Brain microvascular endothelial cell (primary cell): ENCODE measurements around the gene PLK3.
"Not testable (repeated sequence)": the region's sequence is repeated elsewhere in the genome, so short reads cannot be mapped to it uniquely, and the experiment has no call there.

Experiments
- DNase-seq: peaks from one replicate; pipeline ENCODE4 v3.0.0-alpha.2; 2020
- H3K27ac ChIP-seq: fragments of 250-450 bp; sonication (Bioruptor Pico); 2 replicates; pipeline ENCODE4 v1.5.1; 2020; ENCODE audit warnings: mild to moderate bottlenecking, moderate library complexity
- H3K27me3 ChIP-seq: fragments of 250-450 bp; sonication (Bioruptor Pico); replicated peaks from 2 replicates; pipeline ENCODE4 v1.5.1; 2020; ENCODE audit warnings: mild to moderate bottlenecking
- H3K36me3 ChIP-seq: fragments of 250-450 bp; sonication (Bioruptor Pico); replicated peaks from 2 replicates; pipeline ENCODE4 v1.5.1; 2020; ENCODE audit warnings: mild to moderate bottlenecking
- H3K4me3 ChIP-seq: 2 replicates; pipeline ENCODE4 v1.5.1; 2011; ENCODE audit warnings: low read depth, mild to moderate bottlenecking, control low read depth, low read length, moderate library complexity
- CTCF ChIP-seq: IDR thresholded peaks from 2 replicates; pipeline ENCODE4 v1.5.1; 2011; ENCODE audit warnings: low read depth, mild to moderate bottlenecking, moderate library complexity, low read length, control low read depth, inconsistent platforms; ENCODE audit errors: missing control alignments
- in situ Hi-C: cut with HindIII; loops from 2 replicates; pipeline ENCODE4 v1.10.0; 2017; ENCODE audit warnings: low sequenced_read_pairs, low pct_ligation_motif_present

PLK3 gene

DNA sequence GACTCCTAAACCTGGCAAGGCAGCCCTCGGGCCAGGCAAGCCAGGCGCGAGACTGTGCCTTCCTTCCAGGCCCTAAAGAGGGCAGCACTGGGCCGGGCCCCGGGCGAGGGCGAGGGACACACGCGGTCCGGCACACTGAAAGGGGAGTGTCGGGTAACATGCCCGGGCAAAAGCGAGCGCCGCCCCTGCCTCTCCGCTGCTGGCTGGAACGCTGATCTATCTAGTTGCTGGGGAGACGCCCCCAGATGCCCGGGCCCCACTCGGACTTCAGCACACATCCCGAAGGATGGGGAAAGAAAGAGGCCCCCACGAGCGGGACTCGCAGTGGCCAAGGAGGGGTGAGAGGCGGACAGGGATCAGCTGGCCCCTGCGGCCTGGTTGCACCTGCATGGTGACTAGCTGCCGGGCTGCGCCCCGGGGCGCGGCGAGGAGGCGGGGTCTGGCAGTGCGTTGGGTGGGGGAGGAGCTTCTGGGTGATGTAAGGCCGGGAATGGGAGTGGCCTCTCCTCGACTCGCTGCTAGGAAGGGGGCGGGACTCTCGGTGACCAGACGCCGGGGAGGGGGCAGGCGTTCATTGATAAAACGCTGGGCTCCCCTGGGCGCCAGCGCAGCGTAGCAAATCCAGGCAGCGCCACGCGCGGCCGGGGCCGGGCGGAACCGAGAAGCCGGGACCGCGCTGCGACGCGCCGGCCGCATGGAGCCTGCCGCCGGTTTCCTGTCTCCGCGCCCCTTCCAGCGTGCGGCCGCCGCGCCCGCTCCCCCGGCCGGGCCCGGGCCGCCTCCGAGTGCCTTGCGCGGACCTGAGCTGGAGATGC, at the start of gene PLK3:
Gene PLK3 (plus strand): TSS at position 608 of the 815 bp plus-strand sequence. CDS start 87 bp downstream, at position 695.
- H3K4me3 ChIP-seq, result peak within 1 kb of the TSS; percentile 88
- peak; percentile 96 for DNase-seq
- in situ Hi-C loops, result no loop called here

DNA sequence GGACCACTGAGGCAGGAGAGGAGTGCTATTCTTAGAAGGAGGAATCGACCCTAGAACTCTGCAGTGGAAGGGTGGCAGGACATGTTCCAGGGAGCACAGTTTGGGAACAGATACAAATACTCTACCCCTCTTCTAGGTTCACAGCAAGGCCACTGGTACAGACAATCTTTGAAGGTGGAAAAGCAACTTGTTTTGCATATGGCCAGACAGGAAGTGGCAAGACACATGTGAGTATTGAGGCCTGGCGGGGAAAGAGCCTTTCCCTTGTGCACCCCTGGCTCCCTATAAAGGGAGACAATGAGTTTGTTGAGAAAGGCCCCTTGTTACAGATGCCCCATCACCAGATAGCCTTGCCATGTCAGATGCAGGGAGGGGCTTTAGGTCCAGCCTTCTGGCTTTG, 42.8 kb upstream of the PLK3 start:
- H3K4me3 ChIP-seq, result no peak overlapping the region
- no peak for DNase-seq
- peaks cover 9% of the 10 kb centered on the region for H3K36me3 ChIP-seq
- TF ChIP-seq CTCF, result no peak
- in situ Hi-C loops, result no loop called here
- no peaks in the 10 kb centered on the region for H3K27me3 ChIP-seq
- no peak overlapping the region for H3K27ac ChIP-seq

More for the DNA sequence above, at the start of gene PLK3:
- H3K27ac ChIP-seq, result peak within 1 kb of the TSS; percentile 83
- H3K27me3 ChIP-seq, result no peaks in the 10 kb centered on the region
- peak; percentile 94 for TF ChIP-seq CTCF
- H3K36me3 ChIP-seq, result peaks cover 34% of the 10 kb centered on the region

- Histone ChIP-seq H3K27me3 (no peaks in the 10 kb centered on the region), H3K27ac (no peak overlapping the region), H3K36me3 (peaks cover 9% of the 10 kb centered on the region), H3K4me3 (no peak overlapping the region)
- TF ChIP-seq CTCF, result no peak
- DNase-seq, result no peak
- in situ Hi-C loops, result no loop called here
Measured at GRCh38 chr1:44759077-44759476, 41.1 kb upstream of the PLK3 start.

DNA sequence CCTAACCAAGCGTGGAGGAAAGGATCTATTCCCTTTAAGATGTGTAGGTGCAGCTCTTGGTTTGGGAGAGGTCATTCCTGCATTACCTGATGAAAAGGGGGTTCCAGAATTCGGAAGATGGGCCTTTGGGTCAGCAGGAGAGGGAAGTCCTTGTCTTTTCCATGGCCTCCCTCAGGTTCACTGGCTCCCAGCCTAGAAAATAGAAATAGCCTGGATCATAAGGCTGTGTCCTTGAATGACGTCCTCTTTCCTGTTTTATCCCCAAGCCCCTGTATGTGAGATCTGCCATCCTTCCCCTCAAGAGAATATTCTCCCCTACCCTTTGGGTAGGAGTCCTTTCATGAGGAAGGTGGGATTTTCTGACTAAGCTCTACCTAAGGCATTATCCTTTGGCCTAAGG, 39.3 kb upstream of the PLK3 start:
- no peak for TF ChIP-seq CTCF
- H3K36me3 ChIP-seq, result peaks cover 3% of the 10 kb centered on the region
- no peak overlapping the region for H3K4me3 ChIP-seq
- no peak for DNase-seq
- in situ Hi-C loops, result no loop called here
- no peak overlapping the region for H3K27ac ChIP-seq
- H3K27me3 ChIP-seq, result no peaks in the 10 kb centered on the region

- H3K27me3 ChIP-seq, H3K36me3 ChIP-seq, in situ Hi-C loops, DNase-seq, H3K27ac ChIP-seq, H3K4me3 ChIP-seq: not testable (repeated sequence)
Measured at GRCh38 chr1:44766421-44766820, 33.8 kb upstream of the PLK3 start.

- Histone ChIP-seq H3K4me3 (peak within 1 kb of the TSS; percentile 95), H3K27ac (peak within 1 kb of the TSS; percentile 95), H3K27me3 (no peaks in the 10 kb centered on the region), H3K36me3 (peaks cover 41% of the 10 kb centered on the region)
- no peak for TF ChIP-seq CTCF
- peak; percentile 93 for DNase-seq
- in situ Hi-C loops, result no loop called here
Measured at GRCh38 chr1:44775078-44775929, 24.9 kb upstream of the PLK3 start, which contains the start of gene RPS8. Gene RPS8 (plus strand): TSS chr1:44775540. CDS start chr1:44775597, 57 bp downstream.
